Spleen (tissue), 11 donors: ENCODE data around the gene TMEM140. TPM values are rescaled to one million over a fixed set of nuclear protein-coding genes. Genes with fewer than 3 reads are reported as not detected.

Experiments
- DNase-seq: peaks from one replicate; pipeline ENCODE4 v3.0.0-alpha.2; 2020
- H3K27ac ChIP-seq, 8 donors: fragments of 200-600 bp; sonication (generic) in 7 of 8; 1 replicate in 4 of 8; 2 replicates in 4 of 8; pipeline versions ENCODE4 v1.5.0 to v1.8.0; 2016 to 2021; ENCODE audit warnings: inconsistent platforms in 4 of 8, mild to moderate bottlenecking in 4 of 8, moderate library complexity in 1 of 8
- H3K27me3 ChIP-seq, 7 donors: fragments of 200-600 bp; sonication (generic) in 6 of 7; replicated peaks in 1 of 7; 1 replicate in 4 of 7; 2 replicates in 3 of 7; pipeline versions ENCODE4 v1.5.0 to v1.8.0; 2016 to 2021; ENCODE audit warnings: inconsistent platforms in 3 of 7, mild to moderate bottlenecking in 1 of 7
- H3K36me3 ChIP-seq, 6 donors: fragments of 200-600 bp; sonication (generic) in 5 of 6; 1 replicate in 4 of 6; 2 replicates in 2 of 6; pipeline versions ENCODE4 v1.5.0 to v1.8.0; 2016 to 2021; ENCODE audit warnings: inconsistent platforms in 2 of 6
- H3K4me1 ChIP-seq, 6 donors: fragments of 200-600 bp; sonication (generic) in 5 of 6; 1 replicate in 3 of 6; 2 replicates in 3 of 6; pipeline versions ENCODE4 v1.5.0 to v1.8.0; 2016 to 2021; ENCODE audit warnings: inconsistent platforms in 3 of 6
- H3K4me3 ChIP-seq, 8 donors: fragments of 200-600 bp; sonication (generic) in 7 of 8; 1 replicate in 4 of 8; 2 replicates in 4 of 8; pipeline versions ENCODE4 v1.5.0 to v1.8.0; 2016 to 2021; ENCODE audit warnings: inconsistent platforms in 4 of 8, mild to moderate bottlenecking in 4 of 8, moderate library complexity in 2 of 8
- H3K9me3 ChIP-seq, 8 donors: fragments of 200-600 bp; sonication (generic) in 7 of 8; 1 replicate in 4 of 8; 2 replicates in 4 of 8; pipeline versions ENCODE4 v1.5.0 to v1.8.0; 2016 to 2021; ENCODE audit warnings: inconsistent platforms in 4 of 8
- POLR2A ChIP-seq, 3 donors: fragments of 450-650 bp; IDR thresholded peaks; one replicate each; pipeline ENCODE4 v1.5.1; 2017; ENCODE audit warnings: antibody characterized with exemption in 3 of 3, mild to moderate bottlenecking in 1 of 3
- POLR2AphosphoS5 ChIP-seq, 3 donors: sonication (generic); formaldehyde crosslinking; IDR thresholded peaks; one replicate each; pipeline ENCODE4 v1.5.1; 2017; ENCODE audit warnings: antibody characterized with exemption in 3 of 3
- WGBS, 5 donors: extraction: QIAGEN DNeasy Blood & Tissue Kit in 3 of 5; methylation state at CpG; one replicate each; pipeline versions ENCODE4 v1.1.5 to v1.1.7; 2013 to 2018; 5-methylcytosine and 5-hydroxymethylcytosine counted together
- intact Hi-C: fragments of 100-400 bp; cut with DNase I; formaldehyde crosslinking; loops from one replicate; pipeline ENCODE4 v1.15.0; 2023; ENCODE audit warnings: low total_unique reads
- polyA plus RNA-seq, 3 donors: library from polyadenylated mRNA; stranded (reverse); fragments of 200-250 nt; gene quantifications; one replicate each; pipeline ENCODE4 v1.2.1, GENCODE V29; 2013
- total RNA-seq, 7 donors: library from RNA; depleted of rRNA in 3 of 7; stranded (reverse); fragments of >200 nt in 3 of 7; fragmentation: NEBNext Ultra II Directional in 4 of 7; extraction: Animal tissue kit (Norgen Biotek cat#: 25700) in 4 of 7; gene quantifications; one replicate each; pipeline versions ENCODE4 v1.1.0 to v1.2.1, GENCODE V29; 2016 to 2021
- TF ChIP-seq, protein P1 (sequence below), 11 experiments: fragments of 200-600 bp in 7 of 11; fragments of 450-650 bp in 4 of 11; sonication (generic) in 4 of 11; IDR thresholded peaks in 8 of 11; conservative IDR thresholded peaks in 3 of 11; 1 replicate in 7 of 11; 2 replicates in 4 of 11; pipeline versions ENCODE4 v1.4.0 to v1.8.0; 2016 to 2021; ENCODE audit warnings: antibody characterized with exemption in 11 of 11, inconsistent platforms in 4 of 11, mild to moderate bottlenecking in 1 of 11
- donor health status: healthy with polysubstance abuse.
- donor health status: DM: no; HTN: no; CAD: no; lungs with moderate emphysema.
- donor health status: DM: no; HTN: no; CAD: no.
- donor health status: Bipolar disorder and iron deficiency.
- donor health status: healthy.
- donor health status: DM: no; HTN: no; CAD: no.
- donor health status: DM: yes; HTN: yes; CAD: no.

TMEM140 gene
- total and polyA plus RNA-seq, 10 donors = 7.0 to 76.1 (median 43.4) TPM

DNA sequence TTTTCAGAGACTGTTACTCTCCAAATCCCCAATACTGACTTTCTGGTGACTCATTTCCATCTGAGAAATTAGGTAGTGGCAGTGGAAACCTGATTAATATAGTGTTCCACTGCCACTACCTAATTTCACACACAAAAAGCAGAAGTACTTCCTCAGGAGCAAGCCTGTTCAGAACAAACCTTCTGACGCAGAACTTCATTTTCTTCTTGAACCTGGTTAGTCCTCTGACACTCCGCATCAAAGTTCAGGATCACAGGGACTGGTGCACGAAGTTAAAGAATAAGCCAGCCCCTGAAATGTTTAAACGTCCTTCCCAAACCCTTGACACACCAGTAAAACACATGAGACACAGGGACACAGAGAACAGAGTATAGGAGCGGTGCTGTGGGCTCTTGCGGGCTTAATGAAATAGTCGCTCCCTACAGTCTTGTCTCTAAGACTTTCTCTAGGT is 59.1 kb downstream of the TMEM140 start:
- Histone ChIP-seq H3K9me3 (no peaks in the 10 kb centered on the region), H3K4me1 (peaks cover 25 to 75% (median 44%) of the 10 kb centered on the region in 6 donors), H3K36me3 (peaks cover 0 to 43% (median 24%) of the 10 kb centered on the region in 6 donors), H3K27me3 (no peaks in the 10 kb centered on the region), H3K27ac (peak overlapping the region in 2 of 8 donors; percentile 2 to 17), H3K4me3 (no peak overlapping the region)
- WGBS, 5 donors = 61 to 73% (median 66%) methylated on average over 7 of the region's 7 CpGs
- intact Hi-C loops = no loop called here
- TF ChIP-seq POLR2A (IDR thresholded peaks at IDR 0.05) (no peak), POLR2AphosphoS5 (IDR thresholded peaks at IDR 0.05) (no peak)
- TF ChIP-seq, protein P1, sequence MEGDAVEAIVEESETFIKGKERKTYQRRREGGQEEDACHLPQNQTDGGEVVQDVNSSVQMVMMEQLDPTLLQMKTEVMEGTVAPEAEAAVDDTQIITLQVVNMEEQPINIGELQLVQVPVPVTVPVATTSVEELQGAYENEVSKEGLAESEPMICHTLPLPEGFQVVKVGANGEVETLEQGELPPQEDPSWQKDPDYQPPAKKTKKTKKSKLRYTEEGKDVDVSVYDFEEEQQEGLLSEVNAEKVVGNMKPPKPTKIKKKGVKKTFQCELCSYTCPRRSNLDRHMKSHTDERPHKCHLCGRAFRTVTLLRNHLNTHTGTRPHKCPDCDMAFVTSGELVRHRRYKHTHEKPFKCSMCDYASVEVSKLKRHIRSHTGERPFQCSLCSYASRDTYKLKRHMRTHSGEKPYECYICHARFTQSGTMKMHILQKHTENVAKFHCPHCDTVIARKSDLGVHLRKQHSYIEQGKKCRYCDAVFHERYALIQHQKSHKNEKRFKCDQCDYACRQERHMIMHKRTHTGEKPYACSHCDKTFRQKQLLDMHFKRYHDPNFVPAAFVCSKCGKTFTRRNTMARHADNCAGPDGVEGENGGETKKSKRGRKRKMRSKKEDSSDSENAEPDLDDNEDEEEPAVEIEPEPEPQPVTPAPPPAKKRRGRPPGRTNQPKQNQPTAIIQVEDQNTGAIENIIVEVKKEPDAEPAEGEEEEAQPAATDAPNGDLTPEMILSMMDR (IDR thresholded peaks at IDR 0.05 in 8 of 11, conservative IDR thresholded peaks at IDR 0.05 in 3 of 11) = no peak
- no peak for DNase-seq

DNA sequence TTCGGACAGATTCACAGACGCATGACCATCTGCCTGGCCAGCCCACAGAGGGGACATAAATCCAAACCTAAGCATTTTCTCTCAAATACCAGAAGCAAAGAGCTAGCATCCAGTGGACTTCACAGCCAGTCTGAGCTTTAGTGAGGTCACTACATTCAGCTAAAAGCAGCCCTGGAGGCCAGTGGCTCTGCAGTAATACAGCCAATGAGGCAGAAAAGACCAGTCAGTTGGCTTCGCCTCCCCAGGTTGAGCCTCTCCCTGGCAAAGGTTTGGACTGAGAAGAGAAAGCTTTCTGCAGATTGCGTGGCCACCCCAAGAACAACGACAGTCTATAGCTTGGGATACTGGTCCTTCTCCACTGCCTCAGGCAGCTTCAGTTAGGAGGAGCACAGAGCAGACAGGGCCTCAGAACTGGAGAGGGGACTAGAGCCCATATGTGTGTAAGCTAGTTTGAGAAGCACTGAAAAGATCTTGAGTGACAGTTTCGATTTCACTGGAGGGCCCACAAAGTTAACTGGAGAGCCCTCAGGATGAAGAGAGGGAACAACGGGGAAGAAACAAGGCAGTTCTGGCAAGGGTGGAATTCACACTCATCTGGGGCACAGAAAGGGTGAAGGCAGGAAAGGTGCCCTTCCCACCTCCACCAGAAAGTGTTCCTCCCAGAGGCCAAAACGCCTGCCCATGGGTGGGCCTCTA is 59.7 kb downstream of the TMEM140 start:
- H3K4me3 ChIP-seq = no peak overlapping the region
- intact Hi-C loops = no loop called here
- 76 to 88% (median 80%) methylated on average over 8 of the region's 8 CpGs for WGBS, 5 donors
- H3K36me3 ChIP-seq = peaks cover 0 to 37% (median 23%) of the 10 kb centered on the region in 6 donors
- DNase-seq = no peak
- H3K27me3 ChIP-seq = no peaks in the 10 kb centered on the region
- peak overlapping the region in 2 of 8 donors; percentile 2 to 17 for H3K27ac ChIP-seq
- TF ChIP-seq POLR2A (IDR thresholded peaks at IDR 0.05) (no peak), POLR2AphosphoS5 (IDR thresholded peaks at IDR 0.05) (no peak)
- TF ChIP-seq, protein P1 (IDR thresholded peaks at IDR 0.05 in 8 of 11, conservative IDR thresholded peaks at IDR 0.05 in 3 of 11) = no peak
- peaks cover 25 to 75% (median 45%) of the 10 kb centered on the region in 6 donors for H3K4me1 ChIP-seq
- H3K9me3 ChIP-seq = no peaks in the 10 kb centered on the region

DNA sequence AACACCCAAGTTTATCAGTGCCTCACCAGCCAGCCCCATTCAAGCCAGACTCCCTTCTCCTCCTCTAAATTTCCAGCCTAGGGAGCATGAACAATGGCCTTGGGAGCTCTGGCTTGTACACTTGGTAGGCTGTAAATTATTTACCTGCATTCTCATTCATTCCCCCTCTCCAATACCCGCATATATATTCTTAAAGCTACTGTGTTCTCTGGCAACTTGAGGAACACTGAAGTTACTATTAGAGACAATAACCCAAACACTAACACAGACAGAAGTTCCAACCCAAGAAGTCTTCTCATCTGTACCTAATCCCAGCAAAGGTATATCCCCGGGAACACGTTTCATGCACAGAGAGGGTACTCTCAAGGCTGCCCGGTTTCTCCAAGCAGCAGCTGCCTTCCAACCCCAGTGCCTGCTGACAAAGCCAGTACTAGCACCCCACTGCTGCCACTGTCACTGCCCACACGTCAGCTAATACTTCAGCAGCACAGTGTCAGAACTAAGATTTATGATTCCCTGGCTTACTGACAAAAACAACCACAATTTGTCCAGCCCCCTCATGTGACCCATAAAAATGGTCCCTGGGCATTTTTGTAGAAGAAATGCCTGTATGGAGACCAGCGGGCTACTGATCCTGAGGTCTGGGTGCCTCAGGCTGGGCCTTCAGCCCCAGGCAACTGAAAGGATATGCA is 60.4 kb downstream of the TMEM140 start:
- Histone ChIP-seq H3K27ac (peak overlapping the region in 2 of 8 donors; percentile 17 to 34), H3K4me3 (no peak overlapping the region), H3K36me3 (peaks cover 0 to 30% (median 20%) of the 10 kb centered on the region in 6 donors), H3K27me3 (no peaks in the 10 kb centered on the region), H3K9me3 (no peaks in the 10 kb centered on the region), H3K4me1 (peaks cover 25 to 68% (median 43%) of the 10 kb centered on the region in 6 donors)
- no peak for DNase-seq
- intact Hi-C loops = no loop called here
- no peak for TF ChIP-seq POLR2AphosphoS5 (IDR thresholded peaks at IDR 0.05)
- TF ChIP-seq POLR2A (IDR thresholded peaks at IDR 0.05) = no peak
- TF ChIP-seq, protein P1 (IDR thresholded peaks at IDR 0.05 in 8 of 11, conservative IDR thresholded peaks at IDR 0.05 in 3 of 11) = no peak
- 68 to 83% (median 76%) methylated on average over 6 of the region's 6 CpGs for WGBS, 5 donors
